Fibroblast of lung (primary cell): Measurements from ENCODE around the gene ERICH4. TPM values are rescaled to one million over a fixed set of nuclear protein-coding genes. Genes with fewer than 3 reads are reported as not detected.

ENCODE experiments used
- DNase-seq, 2 donors: peaks; one replicate each; pipeline versions ENCODE4 v3.0.0 to v3.0.0-alpha.2; 2010; ENCODE audit warnings: low read depth in 2 of 2
- H2AFZ ChIP-seq: 2 replicates; pipeline ENCODE4 v1.5.1; 2012; ENCODE audit warnings: low read length, control low read depth, inconsistent platforms
- H3K27ac ChIP-seq: 2 replicates; pipeline ENCODE4 v1.5.1; 2011; ENCODE audit warnings: low read length, control low read depth; ENCODE audit not compliant: insufficient read depth
- H3K27me3 ChIP-seq: 2 replicates; pipeline ENCODE4 v1.5.1; 2011; ENCODE audit warnings: mild to moderate bottlenecking, low read length; ENCODE audit not compliant: control insufficient read depth, insufficient read depth
- H3K36me3 ChIP-seq: 2 replicates; pipeline ENCODE4 v1.5.1; 2011; ENCODE audit warnings: low read length; ENCODE audit not compliant: control insufficient read depth, insufficient read depth
- H3K4me1 ChIP-seq: 2 replicates; pipeline ENCODE4 v1.5.1; 2011; ENCODE audit warnings: low read length; ENCODE audit not compliant: control insufficient read depth, insufficient read depth; ENCODE audit errors: extremely low read depth
- H3K4me2 ChIP-seq: 2 replicates; pipeline ENCODE4 v1.5.1; 2011; ENCODE audit warnings: low read length, control low read depth; ENCODE audit not compliant: insufficient read depth; ENCODE audit errors: extremely low read depth
- H3K4me3 ChIP-seq, 4 experiments: fragments of 200-600 bp in 1 of 4; sonication (generic) in 1 of 4; replicated peaks in 1 of 4; 2 replicates each; pipeline ENCODE4 v1.5.1; 2011 to 2016; ENCODE audit warnings: low read length in 4 of 4, low read depth in 3 of 4, mild to moderate bottlenecking in 3 of 4, control low read depth in 2 of 4, inconsistent platforms in 1 of 4, mixed read lengths in 1 of 4; ENCODE audit not compliant: insufficient read depth in 1 of 4; ENCODE audit errors: control extremely low read depth in 1 of 4
- H3K79me2 ChIP-seq: 2 replicates; pipeline ENCODE4 v1.5.1; 2012; ENCODE audit warnings: mild to moderate bottlenecking, low read length, inconsistent platforms; ENCODE audit not compliant: control insufficient read depth, insufficient read depth
- H3K9ac ChIP-seq: 2 replicates; pipeline ENCODE4 v1.5.1; 2011; ENCODE audit warnings: mild to moderate bottlenecking, low read length, control low read depth; ENCODE audit not compliant: insufficient read depth
- H3K9me3 ChIP-seq: 2 replicates; pipeline ENCODE4 v1.5.1; 2012; ENCODE audit warnings: low read depth, low read length; ENCODE audit not compliant: control insufficient read depth, insufficient read depth
- H4K20me1 ChIP-seq: 2 replicates; pipeline ENCODE4 v1.5.1; 2011; ENCODE audit warnings: low read length; ENCODE audit not compliant: control insufficient read depth, insufficient read depth; ENCODE audit errors: extremely low read depth
- CTCF ChIP-seq, 2 donors: IDR thresholded peaks in 1 of 2; conservative IDR thresholded peaks in 1 of 2; 1 replicate in 1 of 2; 2 replicates in 1 of 2; pipeline ENCODE4 v1.5.1; 2011 to 2012; ENCODE audit warnings: low read length in 2 of 2, control low read depth in 1 of 2, inconsistent platforms in 1 of 2, low read depth in 1 of 2, mild to moderate bottlenecking in 1 of 2
- EZH2 ChIP-seq: IDR thresholded peaks from 2 replicates; pipeline ENCODE4 v1.5.1; 2012; ENCODE audit warnings: low read length, control low read depth, mild to moderate bottlenecking; ENCODE audit errors: missing control alignments
- polyA plus RNA-seq, 2 donors: library from polyadenylated mRNA; depleted of rRNA in 1 of 2; stranded (reverse) in 1 of 2; unstranded in 1 of 2; fragments of >200 nt; gene quantifications; 2 replicates each; pipeline ENCODE4 v1.2.1, GENCODE V29; 2011 to 2012; ENCODE audit warnings: missing spikeins in 1 of 2
- total RNA-seq: library from RNA; depleted of rRNA; stranded (reverse); fragments of >200 nt; gene quantifications from 2 replicates; pipeline ENCODE4 v1.2.1, GENCODE V29; 2014

The ERICH4 gene
- total and polyA plus RNA-seq, 2 donors (not counting 1 experiment from before 2014, with no cell fraction given): not detected

GRCh38 chr19:41409288-41409687 is 33.7 kb upstream of the ERICH4 start:
- Histone ChIP-seq H3K4me3 (no peak overlapping the region), H2AFZ (no peak overlapping the region), H3K4me1 (no peaks in the 10 kb centered on the region), H3K27ac (no peak overlapping the region), H3K9ac (no peak overlapping the region), H3K4me2 (no peak overlapping the region), H3K9me3 (no peaks in the 10 kb centered on the region), H3K36me3 (no peaks in the 10 kb centered on the region), H3K79me2 (no peaks in the 10 kb centered on the region), H4K20me1 (no peaks in the 10 kb centered on the region), H3K27me3 (no peaks in the 10 kb centered on the region)
- DNase-seq: peak; percentile 12 to 59
- no peak for TF ChIP-seq EZH2
- no peak for TF ChIP-seq CTCF (conservative IDR thresholded peaks at IDR 0.05 in 1 of 2, IDR thresholded peaks at IDR 0.05 in 1 of 2; ENCODE audit: low read depth in 1 of 2, low read length in 2 of 2)

- H4K20me1 ChIP-seq: no peaks in the 10 kb centered on the region
- H3K4me3 ChIP-seq: no peak overlapping the region
- no peak for DNase-seq
- H3K27ac ChIP-seq: no peak overlapping the region
- peaks cover 3% of the 10 kb centered on the region for H3K36me3 ChIP-seq
- H2AFZ ChIP-seq: no peak overlapping the region
- H3K4me1 ChIP-seq: no peaks in the 10 kb centered on the region
- H3K9me3 ChIP-seq: no peaks in the 10 kb centered on the region
- H3K9ac ChIP-seq: no peak overlapping the region
- no peaks in the 10 kb centered on the region for H3K79me2 ChIP-seq
- H3K27me3 ChIP-seq: no peaks in the 10 kb centered on the region
- TF ChIP-seq EZH2: no peak
- no peak for TF ChIP-seq CTCF (conservative IDR thresholded peaks at IDR 0.05 in 1 of 2, IDR thresholded peaks at IDR 0.05 in 1 of 2; ENCODE audit: low read depth in 1 of 2, low read length in 2 of 2)
- no peak overlapping the region for H3K4me2 ChIP-seq
Measured at GRCh38 chr19:41410336-41411054, 32.5 kb upstream of the ERICH4 start.

- Histone ChIP-seq H3K27ac (no peak overlapping the region), H3K4me2 (no peak overlapping the region), H3K79me2 (no peaks in the 10 kb centered on the region), H3K4me3 (no peak overlapping the region), H3K4me1 (no peaks in the 10 kb centered on the region), H4K20me1 (no peaks in the 10 kb centered on the region), H3K9me3 (no peaks in the 10 kb centered on the region), H3K9ac (no peak overlapping the region), H3K36me3 (peaks cover 3% of the 10 kb centered on the region), H2AFZ (no peak overlapping the region), H3K27me3 (no peaks in the 10 kb centered on the region)
- no peak for DNase-seq
- no peak for TF ChIP-seq CTCF (conservative IDR thresholded peaks at IDR 0.05 in 1 of 2, IDR thresholded peaks at IDR 0.05 in 1 of 2; ENCODE audit: low read depth in 1 of 2, low read length in 2 of 2)
- no peak for TF ChIP-seq EZH2
Measured at GRCh38 chr19:41411100-41411967, 31.6 kb upstream of the ERICH4 start.
